HG02870 (cell line): ENCODE results near the gene TECR.
"Not testable (repeated sequence)": the region's sequence is repeated elsewhere in the genome, so short reads cannot be mapped to it uniquely, and the experiment has no call there.

Source experiments
- ATAC-seq: cut with Tn5 transposase; IDR thresholded peaks from one replicate; pipeline ENCODE4 v1.9.1; 2021; ENCODE audit warnings: mild to moderate bottlenecking, moderate library complexity; ENCODE audit not compliant: unreplicated experiment

TECR gene, protein sequence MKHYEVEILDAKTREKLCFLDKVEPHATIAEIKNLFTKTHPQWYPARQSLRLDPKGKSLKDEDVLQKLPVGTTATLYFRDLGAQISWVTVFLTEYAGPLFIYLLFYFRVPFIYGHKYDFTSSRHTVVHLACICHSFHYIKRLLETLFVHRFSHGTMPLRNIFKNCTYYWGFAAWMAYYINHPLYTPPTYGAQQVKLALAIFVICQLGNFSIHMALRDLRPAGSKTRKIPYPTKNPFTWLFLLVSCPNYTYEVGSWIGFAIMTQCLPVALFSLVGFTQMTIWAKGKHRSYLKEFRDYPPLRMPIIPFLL

DNA sequence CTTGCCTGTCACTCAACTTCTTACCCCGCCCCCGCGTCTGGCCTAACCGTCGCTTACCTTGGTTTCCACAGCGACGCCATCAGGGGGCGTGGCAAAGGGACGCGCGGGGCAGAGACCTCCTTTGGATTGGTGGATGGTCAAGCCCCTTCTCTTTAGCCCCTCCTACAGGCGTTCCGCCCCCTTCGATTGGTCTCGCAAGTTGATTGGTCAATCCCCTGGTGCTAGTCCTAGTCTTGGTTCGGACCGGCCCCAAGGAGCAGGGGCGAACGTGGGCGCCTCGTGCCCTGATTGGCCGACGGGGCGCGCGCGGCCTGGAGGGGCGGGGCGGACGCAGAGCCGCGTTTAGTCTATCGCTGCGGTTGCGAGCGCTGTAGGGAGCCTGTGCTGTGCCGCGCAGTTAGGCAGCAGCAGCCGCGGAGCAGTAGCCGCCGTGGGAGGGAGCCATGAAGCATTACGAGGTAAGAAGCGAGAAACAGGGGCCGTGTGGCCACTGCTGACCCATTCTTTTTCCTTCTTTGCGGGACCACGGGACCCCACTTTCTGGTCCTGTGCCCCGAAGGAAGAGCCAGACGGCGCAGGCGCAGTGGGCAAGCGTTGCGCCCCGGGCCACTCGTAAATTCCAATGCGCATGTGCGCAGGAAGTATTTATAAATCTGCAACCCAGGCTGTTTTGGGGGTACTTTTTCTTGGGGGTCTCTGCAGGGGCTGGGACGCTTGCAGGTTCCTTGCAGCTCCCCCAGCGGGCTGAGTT, at the start of gene TECR:
Gene TECR (plus strand): TSS at position 341 of the 751 bp plus-strand sequence. CDS start 103 bp downstream, at position 444.
- ATAC-seq = peak; percentile 96

DNA sequence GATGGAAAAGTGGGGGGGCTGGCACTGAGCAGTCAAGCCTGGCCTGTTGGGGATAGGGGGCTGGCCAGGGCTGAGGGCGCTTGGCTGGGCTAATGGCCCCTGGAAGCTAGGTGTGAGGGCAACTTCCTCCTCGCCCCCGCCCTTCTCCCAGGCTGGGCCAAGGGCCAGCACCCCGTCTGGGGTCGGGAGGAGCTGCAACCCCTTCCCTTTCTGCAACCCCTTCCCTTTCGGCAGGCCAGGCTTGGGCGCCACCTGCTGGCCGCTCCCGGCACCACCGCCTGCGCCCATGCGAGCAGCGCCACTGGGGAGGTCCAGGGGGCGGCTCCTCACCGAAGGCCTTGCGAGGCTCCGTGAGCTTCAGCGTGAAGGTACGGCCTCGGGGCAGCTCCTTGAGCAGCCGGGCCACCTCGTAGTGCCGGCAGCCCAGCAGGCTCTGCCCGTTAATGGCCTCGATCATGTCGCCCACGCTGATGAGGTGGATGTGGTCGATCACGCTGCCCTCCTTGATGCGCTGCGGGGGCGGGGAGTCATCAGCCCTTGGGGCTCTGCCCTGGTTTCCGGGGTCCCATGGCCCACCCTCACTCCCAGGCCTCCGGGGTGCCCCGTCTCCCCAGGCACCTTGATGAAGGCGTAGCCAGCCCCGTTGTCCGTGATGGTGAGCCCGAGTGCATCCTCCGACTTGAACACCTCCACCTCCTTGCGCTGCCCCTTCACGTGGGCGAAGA, 49.3 kb upstream of the TECR start:
- no peak for ATAC-seq

DNA sequence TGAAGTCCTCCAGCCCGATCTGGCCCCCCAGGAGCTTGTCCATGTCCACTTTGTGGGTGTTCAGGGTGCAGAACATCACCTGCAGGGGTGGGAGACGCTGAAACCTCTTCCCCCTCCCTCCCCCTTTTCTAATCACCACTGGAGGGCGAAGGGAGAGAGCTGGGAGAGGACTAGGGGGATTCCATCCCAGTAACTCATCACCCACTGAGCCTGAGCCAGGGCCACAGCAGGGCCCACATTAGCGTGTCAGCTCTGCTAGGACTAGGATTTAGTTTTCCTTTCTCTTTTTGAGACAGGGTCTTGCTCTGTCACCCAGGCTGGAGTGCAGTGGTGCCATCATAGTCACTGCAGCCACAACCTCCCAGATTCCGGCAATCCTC, 48.7 kb upstream of the TECR start:
- no peak for ATAC-seq

DNA sequence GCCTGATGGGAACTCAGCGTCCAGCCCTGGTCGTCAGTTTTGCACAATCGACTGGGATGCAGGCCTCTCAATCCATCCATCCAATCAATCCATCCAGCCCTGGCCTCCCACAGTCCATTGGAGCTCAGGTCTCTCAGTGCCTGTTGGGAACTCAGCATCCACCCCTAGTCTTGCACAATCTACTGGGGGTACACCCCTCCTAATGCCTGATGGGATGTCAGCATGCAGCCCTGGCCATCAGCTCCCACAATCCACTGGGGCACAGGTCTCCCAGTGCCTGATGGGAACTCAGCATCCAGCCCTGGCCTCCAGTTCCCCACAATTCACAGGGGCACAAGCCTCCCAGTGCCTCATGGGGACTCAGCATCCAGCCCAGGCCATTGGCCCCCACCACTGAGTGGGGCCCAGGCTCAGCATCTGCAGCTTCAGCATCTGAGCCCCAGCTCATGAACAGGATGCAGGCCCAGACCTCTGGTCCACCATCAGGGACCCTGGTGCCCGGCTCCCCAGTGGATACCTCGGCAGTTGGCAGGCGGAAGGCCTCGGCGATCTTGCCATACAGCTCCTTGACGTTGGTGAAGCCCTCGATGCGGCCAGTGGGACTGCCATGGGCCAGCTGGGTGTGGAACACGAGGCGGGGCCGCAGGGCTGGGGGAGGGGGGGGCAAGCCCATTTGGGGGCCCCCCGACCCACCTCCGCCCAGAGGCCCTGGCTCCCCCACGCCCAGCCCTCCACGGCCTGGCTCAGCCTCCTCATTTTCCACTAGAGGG, 47.0 kb upstream of the TECR start:
- no peak for ATAC-seq

DNA sequence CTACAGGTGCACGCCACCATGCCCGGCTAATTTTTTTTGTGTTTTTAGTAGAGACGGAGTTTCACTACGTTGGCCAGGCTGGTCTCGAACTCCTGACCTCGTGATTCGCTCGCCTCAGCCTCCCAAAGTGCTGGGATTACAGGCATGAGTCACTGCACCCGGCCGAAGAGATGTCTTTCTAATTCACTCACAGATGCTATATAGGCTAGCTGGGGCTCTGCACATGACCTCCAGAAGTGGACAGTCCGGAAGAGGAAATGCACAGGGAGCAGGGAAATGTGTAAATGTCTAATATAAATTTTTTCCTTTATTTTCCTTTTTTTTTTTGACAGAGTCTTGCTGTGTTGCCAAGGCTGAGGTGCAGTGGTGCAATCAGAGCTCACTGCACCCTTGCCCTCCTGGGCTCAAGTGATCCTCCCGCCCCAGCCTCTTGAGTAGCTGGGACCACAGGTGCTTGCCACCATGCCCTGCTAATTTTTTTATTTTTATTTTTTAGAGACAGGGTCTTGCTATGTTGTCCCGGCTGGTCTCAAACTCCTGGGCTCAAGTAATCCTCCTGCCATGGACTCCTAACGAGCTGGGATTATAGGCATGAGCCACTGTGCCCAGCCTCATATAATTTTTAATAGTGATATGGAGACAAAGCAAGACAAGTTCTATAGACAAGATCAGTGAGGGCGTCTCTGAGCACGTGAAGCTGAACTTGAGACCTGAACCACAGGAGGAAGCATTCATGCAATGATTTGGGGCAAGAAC, 41.8 kb upstream of the TECR start:
- no peak for ATAC-seq

DNA sequence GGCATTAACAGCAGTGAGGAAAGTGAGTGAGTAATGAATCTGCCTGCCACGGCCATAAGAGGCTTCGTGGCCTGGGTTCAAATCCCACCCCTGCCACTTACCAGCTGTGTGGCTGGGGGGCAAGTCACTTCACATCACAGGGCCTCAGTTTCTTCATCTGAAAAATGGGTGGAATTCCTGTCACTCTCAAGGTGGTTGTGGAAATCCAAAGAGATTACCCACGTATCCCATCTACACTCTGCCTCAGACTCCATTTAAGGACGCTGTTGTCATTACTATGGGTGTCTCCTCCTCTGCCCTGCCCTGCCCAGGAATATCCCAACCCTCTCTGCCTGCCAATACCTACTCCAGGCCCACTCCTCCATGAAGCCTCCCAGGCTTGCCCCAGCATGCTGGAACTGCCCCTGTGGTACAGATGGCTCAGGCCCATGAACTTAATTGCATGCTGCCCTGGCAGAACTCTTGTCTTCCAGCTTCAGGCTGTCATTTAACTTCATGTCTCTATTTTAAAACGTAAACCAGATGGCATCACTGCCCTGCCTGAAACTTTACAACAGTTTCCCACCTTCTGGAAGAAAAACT, 36.5 kb upstream of the TECR start:
- no peak for ATAC-seq

DNA sequence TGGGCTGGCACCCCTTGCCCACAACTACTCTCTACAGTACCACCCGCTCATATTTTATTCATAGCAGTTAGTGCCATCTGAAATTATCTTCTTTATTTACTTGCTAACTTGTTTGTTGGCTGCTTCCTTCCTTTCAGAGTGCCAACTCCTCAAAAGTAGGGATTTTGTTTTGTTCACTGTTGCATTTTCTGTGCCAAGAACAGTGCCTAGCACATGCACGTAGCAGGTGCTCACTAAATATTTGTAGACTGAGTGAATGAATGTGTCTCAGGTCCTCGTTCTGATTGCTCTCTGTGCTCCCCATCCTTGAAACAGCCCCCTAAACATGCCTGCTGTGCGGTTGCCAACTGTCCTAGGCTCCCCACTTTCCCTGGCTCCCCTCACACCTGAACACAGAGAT, 35.0 kb upstream of the TECR start:
- ATAC-seq = no peak

DNA sequence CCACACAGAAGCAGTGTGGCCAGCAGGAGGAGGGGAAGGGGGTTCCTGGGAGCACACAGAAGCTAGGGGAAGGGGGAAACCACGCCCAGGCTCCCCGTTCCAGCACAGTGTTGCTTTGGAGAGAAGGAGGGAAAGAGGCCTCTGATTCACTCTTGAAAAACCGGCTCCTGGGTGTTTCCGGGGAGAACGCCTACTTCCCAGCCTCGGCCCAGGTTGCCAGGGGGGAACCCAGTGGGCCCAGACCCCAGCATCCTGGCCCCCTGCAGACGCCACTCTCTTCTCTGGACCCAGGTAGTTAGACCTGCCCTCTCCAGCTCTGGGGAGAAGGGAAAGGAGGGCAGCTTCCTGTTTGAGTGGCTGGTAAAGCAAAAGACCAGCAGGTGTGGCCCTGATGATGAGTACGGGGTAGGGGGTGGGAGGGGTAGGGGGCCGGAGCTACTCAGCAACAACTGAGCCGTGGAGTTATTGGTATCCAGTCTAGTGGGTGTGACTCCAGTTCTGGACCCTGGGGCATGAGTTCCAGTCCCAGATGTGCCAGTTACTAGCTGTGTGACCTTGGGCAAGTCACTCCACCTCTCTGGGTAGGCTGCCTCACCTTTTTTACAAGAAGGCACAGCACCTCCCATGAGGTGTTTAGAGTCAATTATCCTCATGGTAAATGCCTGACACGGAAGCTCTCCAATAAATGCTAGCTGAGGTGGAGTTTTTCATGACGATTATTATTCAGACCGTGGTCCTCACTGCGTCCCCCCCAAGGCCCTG, 34.3 kb upstream of the TECR start:
- ATAC-seq = no peak

DNA sequence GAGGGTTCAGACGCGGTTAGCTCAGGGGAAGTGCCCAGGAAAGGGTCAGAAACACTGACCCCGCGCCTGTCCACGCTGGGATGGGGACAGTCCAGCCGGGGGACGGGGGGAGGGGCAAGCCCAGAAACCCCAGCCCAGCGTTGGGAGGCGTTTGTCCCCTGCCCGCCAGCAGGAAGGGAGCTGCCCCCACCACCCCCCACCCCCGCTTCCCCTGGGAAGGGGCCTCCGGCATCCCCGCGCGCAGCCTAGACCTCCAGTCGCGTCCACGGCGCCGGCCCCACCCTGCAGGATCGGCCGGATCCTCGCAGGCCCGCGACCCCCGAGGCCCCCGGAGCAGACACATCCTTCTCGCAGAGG, 33.7 kb upstream of the TECR start:
- no peak for ATAC-seq

DNA sequence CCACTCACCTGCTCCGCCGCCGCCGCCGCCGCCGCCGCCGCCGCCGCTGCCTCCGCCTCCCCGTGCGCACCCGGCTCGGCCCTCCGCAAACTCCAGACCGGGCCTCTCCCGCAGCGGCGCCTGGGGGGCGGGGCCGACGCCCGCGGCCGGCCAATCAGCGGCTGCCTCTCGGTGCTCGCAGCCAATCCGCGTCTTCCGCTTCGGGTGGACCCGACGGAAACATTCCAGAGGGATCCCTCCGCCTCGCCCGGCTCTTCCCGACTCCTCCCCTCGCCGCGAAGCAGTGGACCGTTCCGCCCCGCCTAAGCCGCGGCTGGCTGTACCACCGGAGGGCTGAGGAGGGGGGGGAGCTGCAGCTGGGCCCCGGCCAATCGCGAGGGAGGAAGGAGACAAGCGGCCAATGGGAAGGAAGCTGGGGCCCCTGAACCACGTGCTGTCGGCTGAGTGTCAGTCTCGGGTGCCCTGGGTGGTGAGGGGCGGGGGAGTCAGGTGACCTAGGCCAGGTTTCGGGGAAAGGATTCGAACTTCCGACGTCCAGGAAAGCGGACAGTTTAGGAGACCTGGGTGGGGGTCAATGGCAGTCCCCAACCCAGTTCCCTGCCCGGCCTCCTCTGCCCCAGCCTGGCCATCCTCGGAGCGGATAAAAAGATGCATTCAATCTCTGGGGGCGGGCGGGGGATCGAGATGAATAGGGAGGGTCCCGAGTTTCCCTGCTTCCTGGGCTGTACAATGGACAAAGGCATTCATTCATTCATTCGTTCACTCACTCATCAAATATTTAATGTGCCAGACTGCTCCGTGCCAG, 33.2 kb upstream of the TECR start, which contains the start of gene GIPC1:
Gene GIPC1 (minus strand): TSS at position 99 of the 805 bp plus-strand sequence. CDS start 13,151 bp downstream, outside the sequence.
- peak; percentile 73 for ATAC-seq

DNA sequence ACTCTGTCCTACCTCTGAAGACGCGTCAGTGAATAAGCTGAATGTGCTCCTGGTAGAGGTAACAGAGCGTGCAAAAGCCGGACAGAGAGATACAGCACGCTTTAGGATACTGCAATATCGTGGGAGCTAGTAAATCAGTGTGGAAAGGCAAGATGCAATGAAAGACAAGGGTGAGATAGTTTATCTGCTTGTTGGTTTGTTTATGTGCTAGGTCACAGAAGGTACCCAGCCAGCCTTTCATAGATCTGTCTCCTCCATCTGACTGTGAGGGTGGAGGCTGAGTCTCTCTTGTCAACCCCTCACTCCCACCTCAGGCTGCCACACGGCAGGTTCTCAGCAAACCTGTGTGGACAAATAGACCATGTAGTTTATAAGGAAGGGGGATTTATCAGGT, 32.6 kb upstream of the TECR start:
- ATAC-seq = no peak

DNA sequence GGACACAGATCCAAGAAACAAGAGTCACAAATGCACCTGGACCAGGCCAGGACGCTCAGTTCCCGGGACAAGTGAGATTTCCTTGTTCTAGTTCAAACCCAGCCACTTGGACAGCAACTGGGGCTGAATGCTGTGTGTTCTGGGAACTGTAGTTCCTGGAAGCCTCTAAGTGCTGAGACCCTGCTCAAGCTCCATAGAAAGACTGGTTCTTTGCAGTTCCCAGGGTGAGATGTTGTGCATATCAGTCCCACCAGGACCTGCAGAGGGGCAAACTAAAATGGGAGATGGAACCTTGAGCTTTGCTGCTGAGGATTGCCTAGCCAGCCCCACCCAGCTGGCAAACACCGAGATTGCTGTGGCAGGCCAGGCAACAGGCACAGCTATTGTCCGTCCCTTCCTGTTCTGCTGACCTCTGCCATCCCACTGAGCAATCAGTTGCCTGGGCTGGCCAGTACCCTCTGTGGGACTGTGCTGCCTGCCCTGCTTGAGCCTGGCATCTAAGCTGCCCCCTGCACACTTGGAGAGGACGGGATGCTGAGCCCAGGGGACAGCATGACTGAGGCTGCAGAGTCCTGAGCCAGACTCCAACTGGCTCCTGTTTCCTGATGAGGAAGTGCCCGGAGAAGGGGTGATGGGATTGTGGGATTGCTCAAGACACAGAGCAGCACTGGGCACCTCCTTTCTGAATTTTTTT, 32.0 kb upstream of the TECR start:
- no peak for ATAC-seq

DNA sequence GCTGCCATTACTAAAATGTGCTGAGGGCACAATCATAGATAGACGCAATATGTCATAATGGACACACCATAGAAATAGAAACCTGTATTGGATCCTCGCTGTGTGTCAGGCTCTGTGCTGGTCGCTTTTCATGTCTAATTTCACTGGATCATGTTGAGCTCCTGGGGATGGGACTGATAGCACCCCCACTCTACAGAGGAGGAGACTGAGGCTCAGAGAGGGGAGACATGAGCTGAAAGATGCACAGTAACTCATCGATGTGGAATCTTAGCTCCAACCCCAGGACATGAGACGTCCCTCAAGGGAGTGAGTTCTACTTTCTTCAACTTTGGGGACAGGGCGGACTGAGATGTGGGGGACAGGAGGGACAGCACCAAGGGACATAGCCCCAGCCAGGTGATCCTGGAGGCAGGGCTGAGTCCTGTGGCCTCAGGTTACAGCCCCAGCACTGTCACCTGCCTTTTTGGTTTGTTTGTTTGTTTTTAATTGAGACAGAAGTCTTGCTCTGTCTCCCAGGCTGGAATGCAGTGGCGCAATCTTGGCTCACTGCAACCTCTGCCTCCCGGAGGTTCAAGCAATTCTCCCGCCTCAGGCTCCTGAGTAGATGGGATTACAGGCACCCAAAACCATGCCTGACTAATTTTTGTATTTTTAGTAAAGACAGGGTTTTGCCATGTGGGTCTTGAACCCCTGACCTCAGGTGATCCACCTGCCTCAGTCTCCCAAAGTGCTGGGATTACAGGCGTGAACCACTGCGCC, 26.9 kb upstream of the TECR start:
- ATAC-seq = no peak

DNA sequence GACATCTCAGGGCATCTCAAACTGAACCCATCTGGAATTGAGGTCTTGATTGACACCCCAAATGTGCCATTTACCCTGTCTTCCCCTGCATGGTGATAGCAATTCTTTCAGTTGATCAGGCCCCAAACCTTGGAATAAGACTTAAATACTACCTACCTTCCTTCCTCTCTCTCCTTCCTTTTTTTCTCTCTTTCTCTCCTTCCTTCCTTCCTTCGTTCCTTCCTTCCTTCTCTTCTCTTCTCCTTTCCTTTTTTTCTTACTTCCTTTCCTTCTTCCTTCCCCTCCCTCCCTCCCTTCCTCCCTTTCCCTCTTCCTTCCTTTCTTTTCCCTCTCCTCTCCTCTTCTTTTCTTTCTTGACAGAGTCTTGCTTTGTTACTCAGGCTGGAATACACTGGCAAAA, 26.1 kb upstream of the TECR start:
- ATAC-seq = no peak

DNA sequence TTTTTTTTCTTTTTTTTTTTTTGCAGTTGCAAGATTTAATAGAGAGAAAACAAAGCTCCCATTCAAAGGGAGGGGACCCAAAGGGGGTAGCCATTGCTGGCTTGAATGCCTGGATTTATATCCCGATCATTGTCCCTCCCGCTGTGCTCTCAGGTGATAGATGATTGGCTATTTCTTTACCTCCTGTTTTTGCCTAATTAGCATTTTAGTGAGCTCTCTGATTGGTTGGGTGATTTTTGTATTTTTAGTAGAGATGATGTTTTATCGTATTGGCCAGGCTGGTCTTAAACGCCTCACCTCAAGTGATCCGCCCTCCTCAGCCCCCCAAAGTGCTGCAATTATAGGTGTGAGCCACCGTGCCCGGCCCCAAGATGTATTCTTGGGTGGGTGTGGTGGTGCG, 24.8 kb upstream of the TECR start:
- not testable (repeated sequence) for ATAC-seq

DNA sequence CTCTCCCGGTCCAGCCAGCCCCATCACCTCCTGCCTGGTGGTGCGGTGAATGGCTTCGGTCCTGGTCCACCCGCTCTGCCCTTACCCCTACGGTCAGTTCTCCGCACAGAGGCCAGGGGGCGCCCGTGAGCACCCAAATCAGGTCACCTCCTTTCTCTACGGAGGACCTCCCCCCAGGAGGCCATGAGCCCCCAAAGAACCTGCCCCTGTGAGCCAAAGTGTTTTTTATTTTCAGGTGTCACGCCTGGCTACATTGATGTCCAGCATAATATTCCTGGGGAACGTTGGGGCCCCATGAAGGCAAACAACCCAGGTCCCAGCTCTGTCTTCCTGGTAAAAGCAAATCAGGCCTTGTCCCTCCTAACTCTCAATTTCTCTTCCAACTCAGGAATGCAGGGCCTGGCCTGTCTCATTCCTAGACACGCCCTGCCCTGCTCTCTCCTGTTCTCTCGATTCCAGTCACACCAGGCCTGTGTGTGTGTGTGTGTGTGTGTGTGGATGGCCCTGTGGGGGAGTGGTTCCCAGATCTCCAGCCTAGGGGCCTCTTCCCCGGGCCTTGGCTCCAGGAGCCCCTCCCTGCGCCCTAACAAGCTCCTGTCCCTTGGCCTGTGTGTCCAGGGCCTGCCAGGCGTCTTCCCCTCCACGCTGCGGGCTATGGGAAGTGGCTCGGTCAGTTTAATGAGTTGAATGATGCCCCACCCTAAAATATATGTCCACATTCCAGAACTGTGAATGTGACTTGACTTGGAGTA, 23.7 kb upstream of the TECR start:
- ATAC-seq = no peak
